ENCODE results near the gene ALOX12B.

DNA sequence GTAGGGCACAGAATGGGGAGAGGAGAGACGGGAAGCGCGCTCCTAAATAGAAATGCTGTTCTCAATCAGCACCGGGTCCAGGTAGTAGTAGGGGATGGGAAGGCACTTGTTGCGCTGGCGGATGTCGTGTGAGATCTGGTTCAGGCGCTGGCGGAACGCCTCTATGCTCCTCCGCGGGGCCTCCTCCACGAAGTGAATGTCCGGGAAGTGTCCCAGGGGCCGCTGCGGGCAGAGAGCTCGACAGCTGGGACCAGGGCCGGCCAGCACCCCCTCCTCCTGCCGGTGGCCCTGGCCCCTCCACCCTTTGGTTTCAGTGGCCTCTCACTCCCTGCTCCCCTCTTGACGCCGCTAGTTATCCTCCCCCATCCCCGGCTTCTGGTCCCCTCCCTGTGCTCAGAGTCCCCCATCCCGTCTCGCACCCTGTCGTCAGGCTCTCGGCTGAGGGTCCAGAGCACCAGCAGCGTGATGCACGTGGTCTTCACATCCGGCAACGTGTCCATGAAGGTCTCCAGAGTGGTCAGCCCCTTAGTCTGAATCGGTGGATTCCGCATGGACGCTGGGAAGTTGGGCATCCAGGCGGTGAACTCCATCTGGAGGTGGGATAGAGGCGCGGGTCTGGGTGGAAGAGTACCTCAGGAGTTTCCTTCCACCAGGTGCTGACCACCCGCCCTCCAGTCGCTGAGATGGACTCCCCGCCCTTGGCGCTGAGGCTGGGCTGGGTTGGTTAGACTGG, 14.6 kb downstream of the ALOX12B start:
- TF ChIP-seq POLR2A (IDR thresholded peaks at IDR 0.05), result no peak
- TF ChIP-seq, protein P1, sequence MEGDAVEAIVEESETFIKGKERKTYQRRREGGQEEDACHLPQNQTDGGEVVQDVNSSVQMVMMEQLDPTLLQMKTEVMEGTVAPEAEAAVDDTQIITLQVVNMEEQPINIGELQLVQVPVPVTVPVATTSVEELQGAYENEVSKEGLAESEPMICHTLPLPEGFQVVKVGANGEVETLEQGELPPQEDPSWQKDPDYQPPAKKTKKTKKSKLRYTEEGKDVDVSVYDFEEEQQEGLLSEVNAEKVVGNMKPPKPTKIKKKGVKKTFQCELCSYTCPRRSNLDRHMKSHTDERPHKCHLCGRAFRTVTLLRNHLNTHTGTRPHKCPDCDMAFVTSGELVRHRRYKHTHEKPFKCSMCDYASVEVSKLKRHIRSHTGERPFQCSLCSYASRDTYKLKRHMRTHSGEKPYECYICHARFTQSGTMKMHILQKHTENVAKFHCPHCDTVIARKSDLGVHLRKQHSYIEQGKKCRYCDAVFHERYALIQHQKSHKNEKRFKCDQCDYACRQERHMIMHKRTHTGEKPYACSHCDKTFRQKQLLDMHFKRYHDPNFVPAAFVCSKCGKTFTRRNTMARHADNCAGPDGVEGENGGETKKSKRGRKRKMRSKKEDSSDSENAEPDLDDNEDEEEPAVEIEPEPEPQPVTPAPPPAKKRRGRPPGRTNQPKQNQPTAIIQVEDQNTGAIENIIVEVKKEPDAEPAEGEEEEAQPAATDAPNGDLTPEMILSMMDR (IDR thresholded peaks at IDR 0.05), result no peak

All from tibial nerve (tissue), 3 donors.